ENCODE results near the gene FAM193A.
A peak's percentile ranks its signal among the peaks of the same experiment; 100 is the strongest.

FAM193A gene

GRCh38 chr4:2702361-2702760, 165.9 kb downstream of the FAM193A start:
- H3K4me1 ChIP-seq (ENCODE audit: control insufficient read depth in 1 of 2, insufficient read depth in 1 of 2, low read depth in 1 of 2, low read length in 1 of 2): no peaks in the 10 kb centered on the region
- H3K27ac ChIP-seq: no peak overlapping the region
- peaks cover 89% of the 10 kb centered on the region for H3K36me3 ChIP-seq
- H3K4me3 ChIP-seq (ENCODE audit: low read depth in 1 of 2, low read length in 1 of 2): no peak overlapping the region
- no peaks in the 10 kb centered on the region for H3K27me3 ChIP-seq
- H3K9me3 ChIP-seq: no peaks in the 10 kb centered on the region
- no peak for TF ChIP-seq CTCF (IDR thresholded peaks at IDR 0.05)

- no peak overlapping the region for H3K27ac ChIP-seq
- no peak overlapping the region for H3K4me3 ChIP-seq (ENCODE audit: low read depth in 1 of 2, low read length in 1 of 2)
- H3K36me3 ChIP-seq: peaks cover 86% of the 10 kb centered on the region
- TF ChIP-seq CTCF (IDR thresholded peaks at IDR 0.05): no peak
- no peaks in the 10 kb centered on the region for H3K27me3 ChIP-seq
- no peaks in the 10 kb centered on the region for H3K4me1 ChIP-seq (ENCODE audit: control insufficient read depth in 1 of 2, insufficient read depth in 1 of 2, low read depth in 1 of 2, low read length in 1 of 2)
- H3K9me3 ChIP-seq: no peaks in the 10 kb centered on the region
Observed at GRCh38 chr4:2702770-2703169, 166.3 kb downstream of the FAM193A start.

- Histone ChIP-seq H3K9me3 (no peaks in the 10 kb centered on the region), H3K27ac (no peak overlapping the region), H3K27me3 (no peaks in the 10 kb centered on the region), H3K36me3 (peaks cover 36% of the 10 kb centered on the region), H3K4me1 (ENCODE audit: control insufficient read depth in 1 of 2, insufficient read depth in 1 of 2, low read depth in 1 of 2, low read length in 1 of 2) (peaks cover 10 to 12% of the 10 kb centered on the region in 2 experiments), H3K4me3 (ENCODE audit: low read depth in 1 of 2, low read length in 1 of 2) (no peak overlapping the region)
- TF ChIP-seq CTCF (IDR thresholded peaks at IDR 0.05): no peak
Observed at GRCh38 chr4:2712261-2712842, 175.9 kb downstream of the FAM193A start.

GRCh38 chr4:2713337-2713736, 176.9 kb downstream of the FAM193A start:
- peaks cover 10 to 12% of the 10 kb centered on the region in 2 experiments for H3K4me1 ChIP-seq (ENCODE audit: control insufficient read depth in 1 of 2, insufficient read depth in 1 of 2, low read depth in 1 of 2, low read length in 1 of 2)
- H3K9me3 ChIP-seq: no peaks in the 10 kb centered on the region
- no peak for TF ChIP-seq CTCF (IDR thresholded peaks at IDR 0.05)
- H3K27me3 ChIP-seq: no peaks in the 10 kb centered on the region
- H3K36me3 ChIP-seq: peaks cover 32% of the 10 kb centered on the region
- H3K4me3 ChIP-seq (ENCODE audit: low read depth in 1 of 2, low read length in 1 of 2): no peak overlapping the region
- H3K27ac ChIP-seq: no peak overlapping the region

GRCh38 chr4:2714061-2714770, 177.8 kb downstream of the FAM193A start:
- no peaks in the 10 kb centered on the region for H3K27me3 ChIP-seq
- peak overlapping the region; percentile 31 for H3K27ac ChIP-seq
- no peaks in the 10 kb centered on the region for H3K9me3 ChIP-seq
- H3K4me3 ChIP-seq (ENCODE audit: low read depth in 1 of 2, low read length in 1 of 2): no peak overlapping the region
- no peak for TF ChIP-seq CTCF (IDR thresholded peaks at IDR 0.05)
- H3K36me3 ChIP-seq: peaks cover 38% of the 10 kb centered on the region
- H3K4me1 ChIP-seq (ENCODE audit: control insufficient read depth in 1 of 2, insufficient read depth in 1 of 2, low read depth in 1 of 2, low read length in 1 of 2): peaks cover 10 to 12% of the 10 kb centered on the region in 2 experiments

Data from neutrophil (primary cell).